NCI-H226 (cell line): Measurements from ENCODE around the gene ATF4.
"Not testable (repeated sequence)": the region's sequence is repeated elsewhere in the genome, so short reads cannot be mapped to it uniquely, and the experiment has no call there.

ENCODE experiments used
- DNase-seq: peaks from one replicate; pipeline ENCODE4 v3.0.0-alpha.2; 2015

The ATF4 gene

GRCh38 chr22:39490135-39490798 lies 30.1 kb upstream of the ATF4 start:
- peak; percentile 59 for DNase-seq

- DNase-seq: no peak
These were observed 29.2 kb upstream of the ATF4 start for GRCh38 chr22:39490966-39491680.

GRCh38 chr22:39491696-39492095 lies 28.7 kb upstream of the ATF4 start:
- no peak for DNase-seq

GRCh38 chr22:39492186-39492585 lies 28.2 kb upstream of the ATF4 start:
- DNase-seq: no peak

GRCh38 chr22:39493759-39494158 lies 26.6 kb upstream of the ATF4 start:
- no peak for DNase-seq

GRCh38 chr22:39494471-39495120 lies 25.8 kb upstream of the ATF4 start:
- no peak for DNase-seq

- no peak for DNase-seq
These were observed 24.1 kb upstream of the ATF4 start for GRCh38 chr22:39496131-39496838.

GRCh38 chr22:39497429-39497828 lies 22.9 kb upstream of the ATF4 start:
- no peak for DNase-seq

GRCh38 chr22:39498368-39498767 lies 22.0 kb upstream of the ATF4 start:
- no peak for DNase-seq

GRCh38 chr22:39498802-39499201 lies 21.6 kb upstream of the ATF4 start:
- DNase-seq: no peak

- DNase-seq: no peak
These were observed 20.3 kb upstream of the ATF4 start for GRCh38 chr22:39500101-39500500.

GRCh38 chr22:39501644-39502108 lies 18.7 kb upstream of the ATF4 start:
- no peak for DNase-seq

- DNase-seq: peak; percentile 82
These were observed 18.1 kb upstream of the ATF4 start, which contains the start of gene MIEF1 for GRCh38 chr22:39502109-39502788. TSS of gene MIEF1 (plus strand) at chr22:39502290. CDS start at chr22:39511295, 9,005 bp downstream.

- DNase-seq: no peak
These were observed 17.5 kb upstream of the ATF4 start for GRCh38 chr22:39502789-39503409.

GRCh38 chr22:39503630-39504029 lies 16.7 kb upstream of the ATF4 start:
- no peak for DNase-seq

- no peak for DNase-seq
These were observed 16.3 kb upstream of the ATF4 start for GRCh38 chr22:39504071-39504470.

- not testable (repeated sequence) for DNase-seq
These were observed 13.3 kb upstream of the ATF4 start for GRCh38 chr22:39507021-39507420.

- no peak for DNase-seq
These were observed 12.0 kb upstream of the ATF4 start for GRCh38 chr22:39508393-39508792.

- no peak for DNase-seq
These were observed 9.7 kb upstream of the ATF4 start for GRCh38 chr22:39510529-39511149.

GRCh38 chr22:39511226-39511625 lies 9.1 kb upstream of the ATF4 start:
- no peak for DNase-seq

- no peak for DNase-seq
These were observed 8.3 kb upstream of the ATF4 start for GRCh38 chr22:39512026-39512425.

GRCh38 chr22:39513791-39514190 lies 6.6 kb upstream of the ATF4 start:
- no peak for DNase-seq
